Activated CD8-positive, alpha-beta memory T cell treated with anti-CD3 and anti-CD28 coated beads, Interleukin-2, amount 50 U/mL, for 24 hours (primary cell): Measurements from ENCODE around the gene MAP3K21.

Experiments
- DNase-seq: peaks from one replicate; pipeline ENCODE4 v3.0.0-alpha.2; 2020; ENCODE audit errors: extremely low read depth

MAP3K21 gene

GRCh38 chr1:233389169-233389568 lies 61.6 kb downstream of the MAP3K21 start:
- DNase-seq = no peak

- no peak for DNase-seq
Measured at GRCh38 chr1:233389893-233390292, 62.4 kb downstream of the MAP3K21 start.

DNA sequence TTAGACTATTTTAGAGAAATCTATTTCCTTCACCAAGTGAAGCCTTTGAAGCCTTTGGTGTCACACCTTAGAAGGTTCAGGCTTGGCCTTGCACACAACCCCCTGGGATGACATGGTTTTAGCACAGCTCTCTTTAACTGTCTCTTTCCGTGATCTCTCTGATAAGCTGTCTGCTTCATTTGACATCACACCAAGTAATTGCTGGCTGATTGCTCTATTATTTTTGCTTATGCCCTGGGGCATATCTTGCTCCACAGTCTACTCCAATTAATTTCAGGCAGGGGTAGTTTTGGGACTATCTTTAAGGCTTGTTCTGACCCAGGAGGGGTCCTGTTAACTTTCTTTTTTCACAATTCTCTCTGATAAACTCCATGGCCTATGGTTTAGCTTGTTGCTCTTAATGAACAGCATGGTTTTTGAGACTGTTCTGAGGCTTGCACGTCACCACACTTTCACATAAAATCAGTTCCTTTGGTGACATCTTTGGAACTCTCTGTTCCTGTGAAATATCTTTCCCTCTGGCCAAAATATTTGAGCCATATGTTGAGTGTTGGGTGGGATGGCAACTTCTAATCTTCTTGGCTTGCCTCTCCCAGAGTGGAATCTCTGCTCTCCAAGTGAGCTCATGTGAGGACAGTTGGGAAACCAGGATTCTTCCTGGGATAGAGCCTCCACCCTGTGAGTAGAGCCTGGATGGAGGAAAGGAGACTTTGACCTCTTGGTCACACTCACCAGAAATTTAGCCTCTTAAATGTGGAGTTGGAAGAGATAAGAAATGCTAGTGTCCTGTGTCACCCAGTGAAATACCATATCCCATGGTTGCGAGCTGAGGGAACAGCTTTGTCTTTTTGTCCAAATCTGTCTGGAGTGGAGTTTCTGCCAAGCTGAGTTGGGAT lies 63.6 kb downstream of the MAP3K21 start:
- DNase-seq = no peak

DNA sequence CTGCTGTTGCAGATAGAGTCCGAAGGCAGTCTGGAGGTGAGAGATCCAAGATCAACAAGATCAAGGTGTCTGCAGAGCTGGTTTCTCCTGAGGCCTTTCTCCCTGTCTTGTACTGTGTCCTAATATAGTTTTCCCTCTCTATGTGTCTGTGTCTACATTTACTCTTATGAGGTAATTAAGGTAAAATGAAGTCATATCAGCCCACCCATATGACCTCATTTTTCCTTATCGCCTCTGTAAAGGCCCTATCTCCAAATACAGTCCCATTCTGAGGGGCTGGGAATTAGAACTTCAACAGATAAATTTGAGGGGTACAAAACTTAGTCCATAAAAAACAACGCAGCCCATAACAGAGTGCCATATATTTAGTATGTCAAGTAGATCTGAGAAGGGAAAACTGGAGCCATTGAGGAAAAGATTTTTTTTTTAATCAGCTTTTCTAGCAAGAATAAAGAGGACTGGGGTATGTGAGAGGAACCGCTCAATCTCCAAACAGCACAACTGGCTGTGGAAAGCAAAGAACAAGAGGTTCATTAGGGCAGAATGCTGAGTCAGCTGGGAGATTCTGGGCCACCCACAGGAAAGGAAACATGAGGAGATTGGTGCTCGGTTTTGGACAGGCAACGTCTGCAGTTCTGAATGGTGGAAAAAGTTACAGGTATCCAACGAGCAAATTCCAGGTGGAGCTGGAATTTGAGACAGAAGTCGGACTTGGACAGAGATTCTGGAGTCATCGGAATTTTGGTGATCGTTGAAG lies 65.7 kb downstream of the MAP3K21 start:
- no peak for DNase-seq

DNA sequence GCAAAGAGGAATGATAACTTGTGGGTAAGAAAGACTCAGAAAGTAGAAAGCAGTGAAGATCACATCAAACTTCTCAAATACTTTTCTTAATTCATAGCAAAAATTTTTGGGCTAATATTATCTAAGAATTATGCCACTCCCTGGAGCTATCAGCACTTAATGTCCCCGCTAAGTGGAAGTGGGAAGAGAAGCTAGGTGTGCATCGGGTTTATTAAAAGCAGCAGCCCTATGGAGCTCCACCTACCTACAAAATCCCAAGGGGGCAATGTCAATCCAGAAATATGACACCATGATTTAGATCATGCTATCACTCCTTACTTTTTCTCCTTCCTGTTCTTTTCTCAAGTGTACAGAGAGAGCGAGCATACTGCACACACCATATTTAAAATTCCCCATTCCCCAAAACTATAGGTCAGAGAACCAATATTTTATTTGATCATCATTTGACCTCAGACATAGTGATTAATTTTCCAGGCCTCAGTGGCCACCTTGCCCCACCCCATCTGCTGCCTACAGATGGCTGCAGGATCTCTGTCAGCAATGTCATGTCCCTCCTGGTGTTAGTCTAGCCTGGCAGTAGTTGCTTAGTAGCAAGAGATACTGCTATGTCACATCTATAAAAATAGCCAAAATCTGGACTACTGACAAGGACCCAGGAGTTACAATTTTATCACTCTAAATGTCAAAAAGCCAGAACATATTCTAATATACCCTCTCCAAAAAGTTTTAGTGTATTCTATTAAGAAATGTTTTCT lies 66.6 kb downstream of the MAP3K21 start:
- DNase-seq = no peak

- no peak for DNase-seq
Measured at GRCh38 chr1:233394860-233395717, 67.6 kb downstream of the MAP3K21 start.

- no peak for DNase-seq
Measured at GRCh38 chr1:233395863-233396646, 68.5 kb downstream of the MAP3K21 start.

- DNase-seq = no peak
Measured at GRCh38 chr1:233406339-233406960, 78.9 kb downstream of the MAP3K21 start.

DNA sequence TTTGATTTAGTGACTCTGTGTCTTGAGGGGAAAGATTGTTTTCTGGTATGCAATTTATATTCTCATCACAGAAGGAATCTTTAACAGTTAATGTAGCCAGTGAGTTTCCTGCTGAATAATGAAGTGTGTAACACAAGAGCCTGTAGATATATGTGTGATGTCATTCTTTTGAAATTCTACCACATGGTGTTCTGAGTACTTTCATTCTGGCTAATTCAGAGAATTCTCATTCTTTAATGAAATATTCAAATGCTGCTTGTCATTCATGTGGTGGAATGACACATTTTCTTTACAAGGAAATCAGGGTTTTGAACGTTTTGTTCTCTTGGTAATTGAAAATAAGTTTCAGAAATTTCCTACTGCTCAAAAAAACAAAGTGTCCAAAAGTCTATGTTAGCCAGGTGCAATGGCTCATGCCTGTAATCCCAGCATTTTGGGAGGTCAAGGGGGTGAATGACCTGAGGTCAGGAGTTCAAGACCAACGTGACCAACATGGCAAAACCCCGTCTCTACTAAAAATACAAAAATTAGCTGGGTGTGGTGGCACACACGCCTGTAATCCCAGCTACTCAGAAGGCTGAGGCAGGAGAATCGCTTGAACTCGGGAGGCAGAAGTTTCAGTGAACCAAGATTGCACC lies 79.6 kb downstream of the MAP3K21 start:
- DNase-seq = no peak

GRCh38 chr1:233409540-233409939 lies 82.0 kb downstream of the MAP3K21 start:
- no peak for DNase-seq

DNA sequence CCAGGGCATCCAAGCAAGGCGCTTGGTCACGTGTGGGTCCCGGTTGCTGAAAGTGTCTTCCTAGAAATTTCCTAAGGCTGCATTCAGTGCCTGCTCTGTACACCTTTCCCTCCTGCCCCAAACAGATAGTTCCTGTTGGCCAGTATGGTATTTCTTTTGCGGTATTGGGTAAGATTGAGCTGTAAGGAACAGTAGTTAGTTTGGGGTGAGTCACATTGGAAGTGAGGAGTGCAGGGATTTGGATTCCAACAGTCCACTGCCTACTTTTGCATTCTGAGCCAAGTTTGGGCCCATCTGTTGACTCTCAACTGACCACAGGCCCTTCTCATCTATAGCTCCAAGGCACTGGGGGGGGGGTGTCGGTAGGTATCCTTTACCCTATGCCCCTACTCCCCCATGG lies 83.4 kb downstream of the MAP3K21 start:
- DNase-seq = no peak

GRCh38 chr1:233412812-233413211 lies 85.3 kb downstream of the MAP3K21 start:
- DNase-seq = no peak

DNA sequence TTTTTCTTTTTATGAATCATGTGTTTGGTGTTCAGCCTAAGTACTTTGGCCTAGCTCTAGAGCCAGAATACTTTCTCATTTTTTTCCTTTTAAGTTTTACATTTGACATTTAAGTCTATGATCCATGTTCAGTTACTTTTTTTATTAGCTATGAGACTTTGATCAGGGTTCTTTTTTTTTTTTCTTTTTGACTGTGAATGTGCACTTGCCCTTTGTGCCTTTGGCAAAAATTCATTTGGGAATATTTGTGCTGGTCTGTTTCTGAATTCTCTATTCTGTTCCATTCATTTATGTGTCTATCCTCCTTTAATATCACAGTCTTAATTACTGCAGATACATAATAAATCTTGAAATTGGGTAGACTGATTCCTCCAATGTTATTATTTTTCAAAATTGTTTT lies 93.8 kb downstream of the MAP3K21 start:
- no peak for DNase-seq

DNA sequence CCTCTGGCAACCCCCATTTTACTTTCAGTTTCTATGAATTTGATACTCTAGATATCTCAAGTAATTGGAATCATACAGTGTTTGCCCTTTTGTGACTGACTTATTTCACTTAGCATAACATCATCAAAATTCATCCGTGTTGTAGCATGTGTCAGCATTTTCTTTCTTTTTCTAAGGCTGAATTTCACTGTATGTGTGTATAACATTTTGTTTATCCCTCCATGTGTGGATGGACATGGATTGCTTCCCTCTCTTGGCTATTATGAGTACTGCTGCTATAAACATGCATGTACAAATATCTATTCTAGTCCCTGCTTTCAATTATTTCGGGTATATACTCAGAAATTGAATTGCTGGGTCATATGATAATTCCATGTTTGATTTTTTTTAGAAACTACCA lies 97.3 kb downstream of the MAP3K21 start:
- no peak for DNase-seq

GRCh38 chr1:233427907-233428306 lies 100.4 kb downstream of the MAP3K21 start:
- no peak for DNase-seq

DNA sequence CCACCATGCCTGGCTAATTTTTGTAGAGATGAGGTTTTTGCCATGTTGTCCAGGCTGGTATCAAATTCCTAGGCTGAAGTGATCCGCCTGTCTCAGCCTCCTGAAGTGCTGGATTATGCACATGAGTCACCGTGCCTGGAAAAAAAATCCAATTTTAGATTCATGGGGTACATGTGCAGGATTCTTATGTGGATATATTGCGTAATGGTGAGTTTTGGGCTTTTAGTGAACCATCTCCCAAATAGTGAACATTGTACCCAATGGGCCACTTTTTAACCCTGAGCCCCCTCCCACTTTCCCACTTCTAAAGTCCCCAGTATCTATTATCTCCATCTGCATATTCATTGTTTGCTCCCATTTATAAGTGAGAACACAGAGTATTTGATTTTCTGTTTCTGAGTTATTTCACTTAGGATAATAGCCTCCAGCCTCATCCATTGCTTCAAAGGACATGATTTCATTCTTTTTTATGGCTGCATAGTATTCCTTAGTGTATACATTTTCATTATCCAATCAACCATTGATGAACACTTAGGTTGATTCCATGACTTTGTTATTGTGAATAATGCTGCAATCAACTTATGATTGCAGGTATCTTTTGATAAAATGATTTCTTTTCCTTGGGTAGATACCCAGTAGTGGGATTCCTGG lies 104.4 kb downstream of the MAP3K21 start:
- DNase-seq = no peak

DNA sequence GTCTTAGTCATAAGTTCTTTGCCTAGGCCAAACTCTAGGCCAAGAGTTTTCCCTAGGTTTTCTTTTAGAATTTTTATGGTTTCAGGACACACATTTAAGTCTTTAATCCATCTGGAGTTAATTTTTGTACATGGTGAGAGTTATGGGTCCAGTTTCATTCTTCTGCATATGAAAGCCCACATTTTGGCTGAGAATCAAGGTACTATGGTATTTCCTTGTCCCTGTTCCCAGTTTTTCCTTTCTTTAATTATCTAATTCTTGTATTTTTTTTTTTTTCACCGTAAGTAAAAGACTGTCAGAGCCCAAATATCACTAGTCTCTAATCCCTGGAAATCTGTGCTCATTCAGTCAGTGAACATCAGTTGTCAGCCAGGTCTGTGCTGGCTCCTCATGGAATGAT lies 105.4 kb downstream of the MAP3K21 start:
- no peak for DNase-seq

- no peak for DNase-seq
Measured at GRCh38 chr1:233433436-233434210, 106.1 kb downstream of the MAP3K21 start.
